GM21390 (cell line): ENCODE measurements around the gene PLXNB2.
"Not testable (repeated sequence)": the region's sequence is repeated elsewhere in the genome, so short reads cannot be mapped to it uniquely, and the experiment has no call there.

Experiments used
- ATAC-seq: cut with Tn5 transposase; IDR thresholded peaks from one replicate; pipeline ENCODE4 v1.9.1; 2021; ENCODE audit not compliant: unreplicated experiment

PLXNB2 gene, protein sequence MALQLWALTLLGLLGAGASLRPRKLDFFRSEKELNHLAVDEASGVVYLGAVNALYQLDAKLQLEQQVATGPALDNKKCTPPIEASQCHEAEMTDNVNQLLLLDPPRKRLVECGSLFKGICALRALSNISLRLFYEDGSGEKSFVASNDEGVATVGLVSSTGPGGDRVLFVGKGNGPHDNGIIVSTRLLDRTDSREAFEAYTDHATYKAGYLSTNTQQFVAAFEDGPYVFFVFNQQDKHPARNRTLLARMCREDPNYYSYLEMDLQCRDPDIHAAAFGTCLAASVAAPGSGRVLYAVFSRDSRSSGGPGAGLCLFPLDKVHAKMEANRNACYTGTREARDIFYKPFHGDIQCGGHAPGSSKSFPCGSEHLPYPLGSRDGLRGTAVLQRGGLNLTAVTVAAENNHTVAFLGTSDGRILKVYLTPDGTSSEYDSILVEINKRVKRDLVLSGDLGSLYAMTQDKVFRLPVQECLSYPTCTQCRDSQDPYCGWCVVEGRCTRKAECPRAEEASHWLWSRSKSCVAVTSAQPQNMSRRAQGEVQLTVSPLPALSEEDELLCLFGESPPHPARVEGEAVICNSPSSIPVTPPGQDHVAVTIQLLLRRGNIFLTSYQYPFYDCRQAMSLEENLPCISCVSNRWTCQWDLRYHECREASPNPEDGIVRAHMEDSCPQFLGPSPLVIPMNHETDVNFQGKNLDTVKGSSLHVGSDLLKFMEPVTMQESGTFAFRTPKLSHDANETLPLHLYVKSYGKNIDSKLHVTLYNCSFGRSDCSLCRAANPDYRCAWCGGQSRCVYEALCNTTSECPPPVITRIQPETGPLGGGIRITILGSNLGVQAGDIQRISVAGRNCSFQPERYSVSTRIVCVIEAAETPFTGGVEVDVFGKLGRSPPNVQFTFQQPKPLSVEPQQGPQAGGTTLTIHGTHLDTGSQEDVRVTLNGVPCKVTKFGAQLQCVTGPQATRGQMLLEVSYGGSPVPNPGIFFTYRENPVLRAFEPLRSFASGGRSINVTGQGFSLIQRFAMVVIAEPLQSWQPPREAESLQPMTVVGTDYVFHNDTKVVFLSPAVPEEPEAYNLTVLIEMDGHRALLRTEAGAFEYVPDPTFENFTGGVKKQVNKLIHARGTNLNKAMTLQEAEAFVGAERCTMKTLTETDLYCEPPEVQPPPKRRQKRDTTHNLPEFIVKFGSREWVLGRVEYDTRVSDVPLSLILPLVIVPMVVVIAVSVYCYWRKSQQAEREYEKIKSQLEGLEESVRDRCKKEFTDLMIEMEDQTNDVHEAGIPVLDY (N-terminal part only)

GRCh38 chr22:50306753-50307749 is at the start of gene PLXNB2:
Gene PLXNB2, minus strand, starts transcription at chr22:50307646. Its CDS starts 17,062 bp downstream, at chr22:50290584.
- no peak for ATAC-seq

DNA sequence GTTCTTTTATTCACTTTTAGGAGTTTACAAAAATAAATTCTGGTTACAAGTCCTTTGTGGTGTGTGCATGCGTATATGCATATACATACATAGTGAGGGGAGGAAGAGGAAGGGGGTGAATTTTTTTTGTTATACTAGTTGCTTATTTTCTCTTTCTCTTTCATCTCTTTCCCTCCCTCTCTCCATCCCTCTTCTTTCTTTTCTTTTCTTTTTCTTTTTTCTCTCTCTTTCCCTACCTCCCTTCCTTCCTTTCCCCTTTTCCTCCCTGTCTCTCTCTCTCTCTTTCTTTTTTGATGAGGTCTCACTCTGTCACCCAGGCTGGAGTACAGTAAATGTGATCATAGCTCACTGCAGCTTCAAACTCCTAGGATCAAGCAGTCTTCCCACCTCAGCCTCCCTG is 49.8 kb upstream of the PLXNB2 start:
- no peak for ATAC-seq

DNA sequence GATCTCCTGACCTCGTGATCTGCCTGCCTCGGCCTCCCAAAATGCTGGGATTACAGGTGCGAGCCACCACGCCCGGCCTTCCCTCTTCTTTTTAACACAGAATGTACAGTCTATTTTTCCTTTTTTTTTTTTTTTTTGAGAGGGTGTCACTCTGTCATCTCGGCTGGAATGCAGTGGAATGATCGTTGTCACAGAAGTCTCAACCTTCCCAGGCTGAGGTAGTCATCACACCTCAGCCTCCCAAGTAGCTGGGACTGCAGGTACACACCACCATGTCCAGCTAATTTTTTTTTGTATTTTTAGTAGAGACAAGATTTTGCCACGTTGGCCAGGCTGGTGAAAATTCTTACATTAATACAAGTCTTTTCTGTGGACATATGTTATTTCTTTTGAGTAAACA is 48.7 kb upstream of the PLXNB2 start:
- no peak for ATAC-seq

GRCh38 chr22:50348058-50348457 is 40.6 kb upstream of the PLXNB2 start:
- no peak for ATAC-seq

DNA sequence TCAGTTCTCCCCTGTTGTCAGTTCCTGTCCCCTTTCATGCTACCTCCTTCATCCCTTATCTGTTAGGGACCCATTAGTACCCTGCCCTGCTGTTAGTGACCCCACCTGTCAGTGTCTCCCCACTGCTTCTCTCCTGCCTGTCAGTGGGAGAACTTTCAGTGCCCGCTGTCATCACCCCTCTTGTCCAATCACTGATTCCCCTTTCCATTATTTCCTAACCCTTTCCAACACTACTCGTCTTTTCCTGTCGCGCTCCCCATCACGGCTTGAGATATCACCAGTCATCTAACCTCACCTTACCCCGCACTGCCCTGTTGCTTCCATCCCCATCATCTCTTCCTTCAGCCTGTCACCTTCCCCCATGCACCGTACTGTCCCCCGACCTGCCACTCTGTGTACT is 39.7 kb upstream of the PLXNB2 start:
- ATAC-seq, result no peak

DNA sequence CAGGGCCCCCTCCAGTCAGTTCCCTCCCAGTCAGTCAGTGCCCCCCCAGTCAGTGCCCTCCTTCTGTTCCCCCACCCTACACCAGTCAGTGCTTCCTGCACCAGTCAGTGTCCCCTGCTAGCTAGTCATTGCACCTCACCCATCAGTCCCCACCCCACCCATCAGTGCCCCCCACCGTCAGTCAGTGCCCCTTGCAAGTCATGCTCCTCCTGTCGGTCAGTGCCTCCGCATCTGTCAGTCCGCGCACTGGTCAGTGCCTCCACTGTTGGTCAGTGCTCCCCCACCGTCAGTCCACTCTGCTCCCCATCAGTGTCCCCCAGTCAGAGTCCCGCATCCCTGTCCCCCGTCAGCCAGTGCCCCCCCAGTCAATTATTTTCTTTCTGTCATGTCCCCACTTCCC is 39.0 kb upstream of the PLXNB2 start:
- ATAC-seq, result no peak

DNA sequence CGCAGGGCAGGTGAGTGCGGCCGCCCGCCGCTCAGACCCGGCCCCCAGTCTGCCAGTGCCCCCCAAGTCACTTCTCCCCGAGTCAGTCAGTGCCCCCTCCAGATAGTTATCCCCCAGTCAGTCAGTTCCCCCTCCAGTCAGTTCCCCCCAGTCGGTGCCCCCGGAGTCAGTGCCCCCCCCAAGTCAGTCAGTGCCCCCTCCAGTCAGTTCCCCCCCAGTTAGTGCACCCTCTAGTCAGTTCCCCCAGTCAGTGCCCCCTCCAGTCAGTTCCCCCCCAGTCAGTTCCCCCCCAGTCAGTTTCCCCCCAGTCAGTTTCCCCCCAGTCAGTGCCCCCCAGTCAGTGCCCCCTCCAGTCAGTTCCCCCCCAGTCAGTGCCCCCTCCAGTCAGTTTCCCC is 36.1 kb upstream of the PLXNB2 start:
- ATAC-seq, result no peak

GRCh38 chr22:50342651-50343540 is 35.5 kb upstream of the PLXNB2 start, which contains the start of gene PPP6R2:
Gene PPP6R2, plus strand, starts transcription at chr22:50343327. Its CDS starts 50,582 bp downstream, at chr22:50393909.
- peak; percentile 61 for ATAC-seq

- no peak for ATAC-seq
These were observed 34.7 kb upstream of the PLXNB2 start for GRCh38 chr22:50341977-50342650.

DNA sequence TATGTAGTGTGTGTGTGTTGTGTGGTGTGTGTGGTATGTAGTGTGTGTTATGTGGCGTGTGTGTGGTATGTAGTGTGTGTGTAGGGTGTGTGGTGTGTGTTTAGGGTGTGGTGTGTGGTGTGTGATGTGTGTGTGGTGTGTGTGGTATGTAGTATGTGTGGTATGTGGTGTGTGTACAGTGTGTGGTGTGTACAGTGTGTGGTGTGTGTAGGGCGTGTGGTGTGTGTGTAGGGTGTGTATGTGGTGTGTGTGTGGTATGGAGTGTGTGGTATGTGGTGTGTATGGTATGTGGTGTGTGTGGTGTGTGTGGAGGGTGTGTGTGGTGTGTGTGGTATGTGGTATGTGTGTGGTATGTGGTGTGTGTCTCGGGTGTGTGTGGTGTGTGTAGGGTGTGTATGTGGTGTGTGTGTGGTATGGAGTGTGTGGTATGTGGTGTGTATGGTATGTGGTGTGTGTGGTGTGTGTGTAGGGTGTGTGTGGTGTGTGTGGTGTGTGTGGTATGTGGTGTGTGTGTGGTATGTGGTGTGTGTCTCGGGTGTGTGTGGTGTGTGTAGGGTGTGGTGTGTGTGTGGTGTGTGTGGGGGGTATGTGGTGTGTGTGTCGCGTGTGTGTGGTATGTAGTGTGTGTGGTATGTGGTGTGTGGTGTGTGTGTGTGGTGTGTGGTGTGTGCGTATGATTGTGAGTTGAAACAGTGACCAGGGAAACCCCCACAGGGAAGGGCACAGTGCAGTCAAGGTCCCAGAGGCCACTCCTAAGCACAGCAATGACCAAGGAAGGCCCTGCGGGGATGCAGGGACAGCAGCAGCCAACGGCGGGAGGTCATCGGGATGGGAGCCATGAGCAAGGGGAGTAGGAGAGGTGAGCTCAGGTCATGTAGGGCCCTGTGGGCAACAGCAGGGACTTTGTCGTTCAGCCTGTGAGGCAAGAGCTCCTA is 32.8 kb upstream of the PLXNB2 start:
- ATAC-seq, result no peak

GRCh38 chr22:50338860-50339462 is 31.5 kb upstream of the PLXNB2 start:
- ATAC-seq, result no peak

DNA sequence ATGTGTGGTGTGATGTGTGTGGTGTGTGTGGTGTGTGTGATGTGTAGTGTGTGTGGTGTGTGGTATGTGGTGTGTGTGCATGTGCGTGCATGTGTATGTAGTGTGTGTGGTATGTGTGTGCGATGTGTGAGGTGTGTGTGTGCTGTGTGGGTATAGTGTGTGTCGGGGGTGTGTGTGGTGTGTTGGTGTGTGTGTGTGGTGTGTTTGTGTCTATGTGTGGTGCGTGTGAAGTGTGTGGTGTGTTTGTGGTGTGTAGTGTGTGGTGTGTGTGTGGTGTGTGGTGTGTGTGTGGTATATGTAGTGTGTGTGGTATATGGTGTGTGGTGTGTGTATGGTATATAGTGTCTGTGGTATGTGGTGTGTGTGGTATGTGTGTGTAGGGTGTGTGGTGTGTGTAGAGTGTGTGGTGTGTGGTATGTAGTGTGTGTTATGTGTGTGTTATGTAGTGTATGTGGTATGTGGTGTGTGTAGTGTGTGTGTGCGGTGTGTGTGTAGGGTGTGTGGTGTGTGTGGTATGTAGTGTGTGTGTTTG is 30.7 kb upstream of the PLXNB2 start:
- ATAC-seq, result no peak

- no peak for ATAC-seq
These were observed 30.0 kb upstream of the PLXNB2 start for GRCh38 chr22:50337262-50338041.

- not testable (repeated sequence) for ATAC-seq
These were observed 27.0 kb upstream of the PLXNB2 start for GRCh38 chr22:50334433-50334832.

DNA sequence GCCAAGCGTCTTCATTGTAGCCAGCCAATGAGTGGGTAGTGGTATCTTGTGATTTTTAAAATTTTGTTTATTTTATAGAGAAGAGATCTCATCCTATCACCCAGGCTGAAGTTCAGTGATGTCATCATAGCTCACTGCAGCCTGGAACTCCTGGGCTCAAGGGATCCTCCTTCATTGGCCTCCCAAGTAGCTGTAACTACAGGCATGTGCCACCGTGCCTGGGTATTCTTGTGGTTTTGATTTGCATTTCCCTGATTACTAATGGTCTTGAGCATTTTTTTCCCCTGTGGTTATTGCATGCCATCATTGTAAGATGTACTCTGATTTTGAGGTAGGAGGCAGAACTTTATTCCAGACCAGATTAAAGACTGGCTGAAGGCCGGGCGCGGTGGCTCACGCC is 21.8 kb upstream of the PLXNB2 start:
- no peak for ATAC-seq

DNA sequence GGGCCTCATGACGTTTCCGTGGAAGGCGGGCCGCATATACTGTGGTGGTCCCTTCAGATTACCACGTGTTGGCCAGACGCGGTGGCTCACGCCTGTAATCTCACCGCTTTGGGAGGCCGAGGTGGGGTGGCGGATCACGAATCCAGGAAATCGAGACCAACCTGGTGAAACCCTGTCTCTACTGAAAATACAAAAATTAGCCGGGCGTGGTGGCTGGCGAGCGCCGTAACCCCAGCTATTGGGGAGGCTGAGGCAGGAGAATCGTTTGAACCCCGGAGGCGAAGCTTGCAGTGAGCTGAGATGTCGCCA is 20.2 kb upstream of the PLXNB2 start:
- no peak for ATAC-seq
